H1 (cell line): Measurements from ENCODE around the gene ELAPOR1. TPM values are rescaled to one million over a fixed set of nuclear protein-coding genes. Genes with fewer than 3 reads are reported as not detected.

Experiments
- CBX5 ChIP-seq: fragments of 300-800, 300-1000 bp; sonication (generic); IDR thresholded peaks from 2 replicates; pipeline ENCODE4 v1.7.1; 2016; ENCODE audit warnings: antibody characterized with exemption, low read length, low read depth
- RXRA ChIP-seq: IDR thresholded peaks from 2 replicates; pipeline ENCODE4 v1.6.1; 2011; ENCODE audit warnings: low read depth, mild to moderate bottlenecking, low read length, moderate library complexity; ENCODE audit not compliant: insufficient read depth
- TAF7 ChIP-seq: optimal IDR thresholded peaks from 2 replicates; pipeline ENCODE3; 2011; ENCODE audit warnings: low read depth, mild to moderate bottlenecking, inconsistent platforms, low read length, moderate library complexity, borderline replicate concordance
- TCF12 ChIP-seq: IDR thresholded peaks from 2 replicates; pipeline ENCODE4 v1.6.1; 2011; ENCODE audit warnings: low read depth, mild to moderate bottlenecking, low read length
- polyA plus RNA-seq, 7 experiments: library from polyadenylated mRNA; depleted of rRNA in 3 of 7; stranded (reverse) in 5 of 7; unstranded in 2 of 7; fragments of >200 nt in 5 of 7; fragments of 200-250 nt in 2 of 7; gene quantifications; 1 replicate in 5 of 7; 2 replicates in 1 of 7; 4 replicates in 1 of 7; pipeline versions ENCODE4 v1.2.1 to v1.2.3, GENCODE V29; 2011 to 2013; ENCODE audit warnings: missing spikeins in 2 of 7, mixed read lengths in 2 of 7
- total RNA-seq: library from RNA; stranded (reverse); fragmentation: NEBNext Ultra II Directional; extraction: Animal tissue kit (Norgen Biotek cat#: 25700); gene quantifications from 2 replicates; pipeline ENCODE4 v1.2.1, GENCODE V29; 2021
- TF ChIP-seq, protein P1 (sequence below): IDR thresholded peaks from 2 replicates; pipeline ENCODE4 v1.6.1; 2011; ENCODE audit warnings: low read depth, mild to moderate bottlenecking, low read length; ENCODE audit not compliant: insufficient read depth

ELAPOR1 gene
- total and polyA plus RNA-seq, 2 of the 8 experiments (the other 6 are each of a cell fraction or from before 2014, with no cell fraction given): 1.2 to 2.5 TPM

DNA sequence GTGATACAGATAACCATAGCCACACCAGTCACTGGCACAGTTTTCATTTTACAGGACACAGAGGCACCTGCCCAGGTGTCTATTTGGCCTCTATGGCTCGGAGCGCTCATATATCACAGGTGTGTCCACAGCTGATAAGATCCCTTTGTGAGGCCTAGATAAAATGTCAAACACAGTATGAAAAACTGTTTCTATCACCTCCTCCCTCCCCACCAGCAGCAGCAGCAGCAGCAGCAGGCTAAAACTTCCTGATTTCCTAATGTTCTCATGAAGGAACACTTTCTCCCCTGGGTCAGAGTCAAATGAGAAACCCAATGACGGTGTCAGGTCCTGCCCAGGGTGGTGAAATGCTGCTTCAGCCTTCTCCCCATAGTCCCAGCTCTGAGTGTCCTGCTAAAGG, 24.4 kb downstream of the ELAPOR1 start (continued):
- TF ChIP-seq, protein P1, sequence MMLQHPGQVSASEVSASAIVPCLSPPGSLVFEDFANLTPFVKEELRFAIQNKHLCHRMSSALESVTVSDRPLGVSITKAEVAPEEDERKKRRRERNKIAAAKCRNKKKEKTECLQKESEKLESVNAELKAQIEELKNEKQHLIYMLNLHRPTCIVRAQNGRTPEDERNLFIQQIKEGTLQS: no peak
- TF ChIP-seq TAF7 (no peak), CBX5 (no peak), TCF12 (no peak), RXRA (no peak)
